ENCODE results near the gene CTNND1.

The CTNND1 gene

GRCh38 chr11:57842873-57843272 lies 81.3 kb downstream of the CTNND1 start:
- DNase-seq (ENCODE audit: extremely low read depth, low read depth), result no peak
- no peak overlapping the region for H3K4me3 ChIP-seq (replicated peaks; ENCODE audit: low read depth, low read length)
- no peak for TF ChIP-seq CTCF (IDR thresholded peaks at IDR 0.05; ENCODE audit: low read depth, low read length, missing control alignments)

GRCh38 chr11:57867966-57868365 lies 106.4 kb downstream of the CTNND1 start:
- no peak for DNase-seq (ENCODE audit: extremely low read depth, low read depth)
- no peak for TF ChIP-seq CTCF (IDR thresholded peaks at IDR 0.05; ENCODE audit: low read depth, low read length, missing control alignments)
- no peak overlapping the region for H3K4me3 ChIP-seq (replicated peaks; ENCODE audit: low read depth, low read length)

DNA sequence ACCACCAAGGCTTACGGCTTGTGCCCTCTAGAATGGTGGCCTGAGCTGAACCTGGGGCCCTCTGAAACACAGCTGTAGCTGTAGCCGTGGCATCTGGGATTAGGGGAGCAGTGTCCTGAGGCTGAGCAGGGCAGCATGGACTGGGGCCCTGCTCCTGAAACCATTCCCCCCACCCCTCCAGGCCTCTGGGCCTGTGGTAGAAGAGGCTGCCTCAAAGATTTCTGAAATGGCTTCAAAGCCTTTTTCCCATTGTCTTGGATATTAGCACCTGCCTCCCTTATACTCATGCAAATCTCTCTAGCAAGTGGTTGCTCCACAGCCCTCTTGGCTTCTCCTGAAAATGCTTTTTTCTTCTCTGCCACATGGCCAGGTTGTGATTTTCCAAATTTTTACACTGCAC lies 106.9 kb downstream of the CTNND1 start:
- TF ChIP-seq CTCF (IDR thresholded peaks at IDR 0.05; ENCODE audit: low read depth, low read length, missing control alignments), result no peak
- no peak for DNase-seq (ENCODE audit: extremely low read depth, low read depth)
- no peak overlapping the region for H3K4me3 ChIP-seq (replicated peaks; ENCODE audit: low read depth, low read length)
